ENCODE data around the gene GYS1. TPM values are rescaled to one million over a fixed set of nuclear protein-coding genes. Genes with fewer than 3 reads are reported as not detected.

Gene GYS1
- total and polyA plus RNA-seq, 7 experiments from 2014 or later: 22.6 to 82.3 (median 40.3) TPM

GRCh38 chr19:49004133-49004532, 11.0 kb upstream of the GYS1 start:
- H3K4me3 Mint-ChIP-seq: no peak overlapping the region
- POLR2A ChIA-PET: no interaction called here
- H3K27me3 ChIP-seq (ENCODE audit: control insufficient read depth in 2 of 2, insufficient read depth in 2 of 2, low read length in 2 of 2): no peaks in the 10 kb centered on the region
- DNase-seq (no peak), ATAC-seq (no peak)
- peaks cover 0 to 21% (median 0%) of the 10 kb centered on the region in 5 donors for H3K36me3 Mint-ChIP-seq
- H3K27me3 Mint-ChIP-seq: no peaks in the 10 kb centered on the region
- intact Hi-C loops (cut with micrococcal nuclease): no loop called here
- no peak overlapping the region for H3K27ac ChIP-seq (ENCODE audit: low read depth, low read length)
- H3K27ac Mint-ChIP-seq: no peak overlapping the region
- no peaks in the 10 kb centered on the region for H3K9me3 Mint-ChIP-seq
- H3K4me1 Mint-ChIP-seq: peaks cover 0 to 7% (median 4%) of the 10 kb centered on the region in 7 donors
- H3K9me3 ChIP-seq (ENCODE audit: control insufficient read depth in 2 of 3, low read length in 3 of 3): no peaks in the 10 kb centered on the region
- no peak overlapping the region for H3K4me3 ChIP-seq (ENCODE audit: low read length)
- no peaks in the 10 kb centered on the region for H3K4me1 ChIP-seq (ENCODE audit: control insufficient read depth in 2 of 2, insufficient read depth in 2 of 2, low read length in 2 of 2)
- CTCF ChIA-PET: interaction anchor here (0.6 to 0.9 kb wide), 2 partner anchors 10 to 209 kb away, joined by 3 to 8 read pairs; partner anchors contain the start of gene RUVBL2
- H3K36me3 ChIP-seq (ENCODE audit: control insufficient read depth in 2 of 3, insufficient read depth in 3 of 3, low read length in 3 of 3): peaks cover 0 to 57% (median 3%) of the 10 kb centered on the region in 3 experiments

GRCh38 chr19:48999481-49000325, 6.6 kb upstream of the GYS1 start:
- H3K9me3 Mint-ChIP-seq: no peaks in the 10 kb centered on the region
- intact Hi-C loops (cut with micrococcal nuclease): loop anchor here (2.0 to 10.0 kb wide), 4 partner anchors 55 to 675 kb away; partner anchors contain the start of genes CGB7 (in 1 of the 2), EMP3 (in 1 of the 2) and KCNA7 (in 1 of the 2)
- POLR2A ChIA-PET: interaction anchor here (0.8 kb wide), 1 partner anchor 796 kb away, joined by 3 read pairs; no protein-coding TSS in a partner anchor
- no peak overlapping the region for H3K4me3 Mint-ChIP-seq
- peaks cover 13 to 28% (median 20%) of the 10 kb centered on the region in 7 donors for H3K4me1 Mint-ChIP-seq
- CTCF ChIA-PET: interaction anchor here (0.8 to 2.8 kb wide), 7 partner anchors 9 to 74 kb away, joined by 3 to 11 read pairs (median 3); no protein-coding TSS in a partner anchor
- peaks cover 0 to 16% (median 0%) of the 10 kb centered on the region in 5 donors for H3K36me3 Mint-ChIP-seq
- Histone ChIP-seq H3K27ac (ENCODE audit: low read depth, low read length) (no peak overlapping the region), H3K36me3 (ENCODE audit: control insufficient read depth in 2 of 3, insufficient read depth in 3 of 3, low read length in 3 of 3) (peaks cover 0 to 27% (median 0%) of the 10 kb centered on the region in 3 experiments), H3K27me3 (ENCODE audit: control insufficient read depth in 2 of 2, insufficient read depth in 2 of 2, low read length in 2 of 2) (no peaks in the 10 kb centered on the region), H3K4me3 (ENCODE audit: low read length) (no peak overlapping the region), H3K4me1 (ENCODE audit: control insufficient read depth in 2 of 2, insufficient read depth in 2 of 2, low read length in 2 of 2) (peaks cover 4% of the 10 kb centered on the region in 2 donors), H3K9me3 (ENCODE audit: control insufficient read depth in 2 of 3, low read length in 3 of 3) (no peaks in the 10 kb centered on the region)
- peak; percentile 94 for ATAC-seq
- no peaks in the 10 kb centered on the region for H3K27me3 Mint-ChIP-seq
- peak; percentile 42 to 66 (median 61) for DNase-seq
- peak overlapping the region in 1 of 9 donors; percentile 31 for H3K27ac Mint-ChIP-seq

GRCh38 chr19:48997972-48998371, 4.9 kb upstream of the GYS1 start:
- H3K36me3 Mint-ChIP-seq: peaks cover 0 to 6% (median 0%) of the 10 kb centered on the region in 5 donors
- CTCF ChIA-PET: interaction anchor here (0.9 kb wide), 1 partner anchor 19 kb away, joined by 3 read pairs; the partner anchor contains the start of gene LHB
- H3K27me3 ChIP-seq (ENCODE audit: control insufficient read depth in 2 of 2, insufficient read depth in 2 of 2, low read length in 2 of 2): no peaks in the 10 kb centered on the region
- ATAC-seq: no peak
- POLR2A ChIA-PET: no interaction called here
- H3K4me1 Mint-ChIP-seq: peaks cover 20 to 39% (median 31%) of the 10 kb centered on the region in 7 donors
- no peaks in the 10 kb centered on the region for H3K27me3 Mint-ChIP-seq
- H3K4me3 Mint-ChIP-seq: peak overlapping the region in 1 of 10 donors; percentile 26
- no peak overlapping the region for H3K4me3 ChIP-seq (ENCODE audit: low read length)
- H3K9me3 Mint-ChIP-seq: no peaks in the 10 kb centered on the region
- H3K9me3 ChIP-seq (ENCODE audit: control insufficient read depth in 2 of 3, low read length in 3 of 3): no peaks in the 10 kb centered on the region
- H3K27ac ChIP-seq (ENCODE audit: low read depth, low read length): no peak overlapping the region
- H3K4me1 ChIP-seq (ENCODE audit: control insufficient read depth in 2 of 2, insufficient read depth in 2 of 2, low read length in 2 of 2): peaks cover 13% of the 10 kb centered on the region in 2 donors
- H3K27ac Mint-ChIP-seq: peak overlapping the region in 1 of 9 donors; percentile 23
- H3K36me3 ChIP-seq (ENCODE audit: control insufficient read depth in 2 of 3, insufficient read depth in 3 of 3, low read length in 3 of 3): peaks cover 0 to 10% (median 0%) of the 10 kb centered on the region in 3 experiments
- peak in 3 of 9 donors; percentile 29 to 55 (median 38) for DNase-seq
- intact Hi-C loops (cut with micrococcal nuclease): loop anchor here (2.0 to 10.0 kb wide), 4 partner anchors 57 to 673 kb away; partner anchors contain the start of genes CGB7 (in 1 of the 2), EMP3 (in 1 of the 2) and KCNA7 (in 1 of the 2)

GRCh38 chr19:48994035-48994386, 902 bp upstream of the GYS1 start:
- intact Hi-C loops (cut with micrococcal nuclease): loop anchor here (5.0 to 10.0 kb wide), 8 partner anchors 61 to 1518 kb away; partner anchors contain the start of genes ALDH16A1 (in 2 of the 2), PIH1D1 (in 2 of the 2), ASPDH (in 1 of the 2) and CGB7 (in 1 of the 2)

GRCh38 chr19:48992581-48993174, 431 bp downstream of the GYS1 start:
- Mint-ChIP-seq H3K9me3 (peaks cover 0 to 2% (median 0%) of the 10 kb centered on the region in 11 donors), H3K4me1 (peaks cover 39 to 60% (median 45%) of the 10 kb centered on the region in 7 donors), H3K4me3 (peak overlapping the region; percentile 95 to 100 (median 96)), H3K36me3 (peaks cover 0 to 20% (median 9%) of the 10 kb centered on the region in 5 donors), H3K27me3 (no peaks in the 10 kb centered on the region), H3K27ac (peak overlapping the region; percentile 87 to 99 (median 96))
- ATAC-seq: no peak
- H3K27me3 ChIP-seq (ENCODE audit: control insufficient read depth in 2 of 2, insufficient read depth in 2 of 2, low read length in 2 of 2): no peaks in the 10 kb centered on the region
- POLR2A ChIA-PET: interaction anchor here (0.8 to 4.2 kb wide), 18 partner anchors 11 to 858 kb away, joined by 3 to 58 read pairs (median 4); partner anchors contain the start of genes CA11, FTL, PIH1D1 and PTOV1
- DNase-seq: peak in 1 of 9 donors; percentile 14
- intact Hi-C loops (cut with micrococcal nuclease): loop anchor here (1.0 to 10.0 kb wide), 32 partner anchors 26 to 1520 kb away; partner anchors contain the start of genes ALDH16A1 (in 2 of the 2), DBP (in 2 of the 2), FTL (in 2 of the 2) and NUCB1 (in 2 of the 2)
- H3K36me3 ChIP-seq (ENCODE audit: control insufficient read depth in 2 of 3, insufficient read depth in 3 of 3, low read length in 3 of 3): peaks cover 0 to 13% (median 0%) of the 10 kb centered on the region in 3 experiments
- CTCF ChIA-PET: interaction anchor here (0.6 to 2.1 kb wide), 12 partner anchors 9 to 268 kb away, joined by 3 to 10 read pairs (median 4); partner anchors contain the start of genes DHDH and FTL
- peak overlapping the region; percentile 70 for H3K4me3 ChIP-seq (ENCODE audit: low read length)
- no peaks in the 10 kb centered on the region for H3K9me3 ChIP-seq (ENCODE audit: control insufficient read depth in 2 of 3, low read length in 3 of 3)
- peaks cover 23 to 24% of the 10 kb centered on the region in 2 donors for H3K4me1 ChIP-seq (ENCODE audit: control insufficient read depth in 2 of 2, insufficient read depth in 2 of 2, low read length in 2 of 2)
- H3K27ac ChIP-seq (ENCODE audit: low read depth, low read length): peak overlapping the region; percentile 80

More at GRCh38 chr19:48994035-48994386, 902 bp upstream of the GYS1 start:
- DNase-seq (no peak), ATAC-seq (no peak)
- H3K27me3 ChIP-seq (ENCODE audit: control insufficient read depth in 2 of 2, insufficient read depth in 2 of 2, low read length in 2 of 2): no peaks in the 10 kb centered on the region
- Mint-ChIP-seq H3K4me3 (peak overlapping the region; percentile 95 to 100 (median 96)), H3K9me3 (no peaks in the 10 kb centered on the region), H3K36me3 (peaks cover 0 to 13% (median 0%) of the 10 kb centered on the region in 5 donors), H3K27ac (peak overlapping the region; percentile 89 to 99 (median 97)), H3K27me3 (no peaks in the 10 kb centered on the region), H3K4me1 (peaks cover 40 to 59% (median 46%) of the 10 kb centered on the region in 7 donors)
- ChIA-PET CTCF (interaction anchor here (0.7 to 2.1 kb wide), 14 partner anchors 10 to 687 kb away, joined by 3 to 10 read pairs (median 4); partner anchors contain the start of gene FTL), POLR2A (interaction anchor here (0.6 to 4.2 kb wide), 16 partner anchors 12 to 1884 kb away, joined by 3 to 58 read pairs (median 6); partner anchors contain the start of genes CA11, FTL, PIH1D1 and PPP1R15A)
- H3K36me3 ChIP-seq (ENCODE audit: control insufficient read depth in 2 of 3, insufficient read depth in 3 of 3, low read length in 3 of 3): peaks cover 0 to 4% (median 0%) of the 10 kb centered on the region in 3 experiments
- H3K27ac ChIP-seq (ENCODE audit: low read depth, low read length): peak overlapping the region; percentile 80
- H3K4me1 ChIP-seq (ENCODE audit: control insufficient read depth in 2 of 2, insufficient read depth in 2 of 2, low read length in 2 of 2): peaks cover 23 to 24% of the 10 kb centered on the region in 2 donors
- H3K9me3 ChIP-seq (ENCODE audit: control insufficient read depth in 2 of 3, low read length in 3 of 3): no peaks in the 10 kb centered on the region
- peak overlapping the region; percentile 70 for H3K4me3 ChIP-seq (ENCODE audit: low read length)
